Liver (tissue), 9 donors: Measurements from ENCODE around the gene DENND4A. TPM values are rescaled to one million over a fixed set of nuclear protein-coding genes. Genes with fewer than 3 reads are reported as not detected.

Source experiments
- DNase-seq: peaks from one replicate; pipeline ENCODE4 v3.0.0-alpha.2; 2017; ENCODE audit warnings: low spot score
- H3K27ac ChIP-seq, 2 donors: one replicate each; pipeline ENCODE4 v1.7.0; 2013; ENCODE audit warnings: inconsistent platforms in 2 of 2, low read length in 2 of 2, control low read depth in 1 of 2, low read depth in 1 of 2, mild to moderate bottlenecking in 1 of 2
- H3K27me3 ChIP-seq, 4 donors: one replicate each; pipeline versions ENCODE4 v1.6.1 to v1.7.0; 2013; ENCODE audit warnings: low read length in 3 of 4, inconsistent platforms in 1 of 4, mild to moderate bottlenecking in 1 of 4, moderate library complexity in 1 of 4; ENCODE audit not compliant: control insufficient read depth in 4 of 4, insufficient read depth in 4 of 4
- H3K36me3 ChIP-seq, 4 donors: one replicate each; pipeline versions ENCODE4 v1.6.1 to v1.7.0; 2013; ENCODE audit warnings: low read length in 3 of 4, mild to moderate bottlenecking in 3 of 4, low read depth in 1 of 4, moderate library complexity in 1 of 4; ENCODE audit not compliant: control insufficient read depth in 4 of 4, insufficient read depth in 3 of 4
- H3K4me1 ChIP-seq, 4 donors: one replicate each; pipeline versions ENCODE4 v1.6.1 to v1.7.0; 2013; ENCODE audit warnings: low read length in 3 of 4, mild to moderate bottlenecking in 3 of 4, moderate library complexity in 1 of 4; ENCODE audit not compliant: control insufficient read depth in 4 of 4, insufficient read depth in 4 of 4
- H3K4me3 ChIP-seq, 3 donors: one replicate each; pipeline versions ENCODE4 v1.6.1 to v1.7.0; 2013; ENCODE audit warnings: low read length in 3 of 3, control low read depth in 1 of 3, low read depth in 1 of 3, mild to moderate bottlenecking in 1 of 3
- H3K9ac ChIP-seq, 2 donors: one replicate each; pipeline ENCODE4 v1.7.0; 2013; ENCODE audit warnings: low read length in 2 of 2, mild to moderate bottlenecking in 2 of 2, moderate library complexity in 2 of 2, control low read depth in 1 of 2, low read depth in 1 of 2
- H3K9me3 ChIP-seq, 4 donors: one replicate each; pipeline versions ENCODE4 v1.6.1 to v1.7.0; 2013; ENCODE audit warnings: low read length in 3 of 4; ENCODE audit not compliant: control insufficient read depth in 4 of 4
- ATF3 ChIP-seq: IDR thresholded peaks from 2 replicates; pipeline ENCODE4 v1.6.1; 2016; ENCODE audit warnings: antibody characterized with exemption
- CTCF ChIP-seq: fragments of 150-350 bp; IDR thresholded peaks from 2 replicates; pipeline ENCODE4 v1.5.1; 2017; ENCODE audit warnings: improper control_type of control experiment, low read depth, low read length; ENCODE audit not compliant: missing input control
- EGR1 ChIP-seq, 2 donors: IDR thresholded peaks; 2 replicates each; pipeline ENCODE4 v1.6.1; 2016 to 2018; ENCODE audit warnings: antibody characterized with exemption in 2 of 2, low read depth in 2 of 2
- FOXA1 ChIP-seq: IDR thresholded peaks from 2 replicates; pipeline ENCODE4 v1.6.1; 2016; ENCODE audit warnings: antibody characterized with exemption
- FOXA2 ChIP-seq: IDR thresholded peaks from 2 replicates; pipeline ENCODE4 v1.6.1; 2016; ENCODE audit warnings: antibody characterized with exemption
- GABPA ChIP-seq, 2 donors: IDR thresholded peaks in 1 of 2; conservative IDR thresholded peaks in 1 of 2; 2 replicates each; pipeline ENCODE4 v1.6.1; 2016; ENCODE audit warnings: antibody characterized with exemption in 2 of 2, mild to moderate bottlenecking in 1 of 2, moderate library complexity in 1 of 2
- HNF4A ChIP-seq, 2 donors: conservative IDR thresholded peaks; 2 replicates each; pipeline ENCODE4 v1.6.1; 2016; ENCODE audit warnings: antibody characterized with exemption in 2 of 2, mild to moderate bottlenecking in 2 of 2
- HNF4G ChIP-seq: IDR thresholded peaks from 2 replicates; pipeline ENCODE4 v1.6.1; 2016; ENCODE audit warnings: antibody characterized with exemption
- JUND ChIP-seq, 2 donors: IDR thresholded peaks; 2 replicates each; pipeline ENCODE4 v1.6.1; 2016; ENCODE audit warnings: antibody characterized with exemption in 2 of 2
- MAX ChIP-seq: IDR thresholded peaks from 2 replicates; pipeline ENCODE4 v1.6.1; 2016; ENCODE audit warnings: antibody characterized with exemption
- NR2F2 ChIP-seq: IDR thresholded peaks from 2 replicates; pipeline ENCODE4 v1.6.1; 2016; ENCODE audit warnings: antibody characterized with exemption
- RAD21 ChIP-seq, 2 donors: IDR thresholded peaks; 2 replicates each; pipeline ENCODE4 v1.6.1; 2016; ENCODE audit warnings: antibody characterized with exemption in 2 of 2, mild to moderate bottlenecking in 2 of 2
- REST ChIP-seq: IDR thresholded peaks from 2 replicates; pipeline ENCODE4 v1.6.1; 2016; ENCODE audit warnings: antibody characterized with exemption, mild to moderate bottlenecking
- RXRA ChIP-seq, 2 donors: IDR thresholded peaks; 2 replicates each; pipeline ENCODE4 v1.6.1; 2017 to 2018; ENCODE audit warnings: antibody characterized with exemption in 2 of 2, mild to moderate bottlenecking in 1 of 2
- SP1 ChIP-seq: IDR thresholded peaks from 2 replicates; pipeline ENCODE4 v1.6.1; 2018; ENCODE audit warnings: antibody characterized with exemption, mild to moderate bottlenecking
- TAF1 ChIP-seq: conservative IDR thresholded peaks from 2 replicates; pipeline ENCODE4 v1.6.1; 2016; ENCODE audit warnings: antibody characterized with exemption, mild to moderate bottlenecking
- YY1 ChIP-seq: IDR thresholded peaks from 2 replicates; pipeline ENCODE4 v1.6.1; 2016; ENCODE audit warnings: antibody characterized with exemption, mild to moderate bottlenecking
- ZBTB33 ChIP-seq: IDR thresholded peaks from 2 replicates; pipeline ENCODE4 v1.6.1; 2016; ENCODE audit warnings: antibody characterized with exemption
- WGBS: extraction: QIAGEN DNeasy Blood & Tissue Kit; methylation state at CpG from one replicate; pipeline ENCODE4 v1.1.7; 2013; 5-methylcytosine and 5-hydroxymethylcytosine counted together
- polyA plus RNA-seq, 2 donors: library from polyadenylated mRNA; stranded (reverse) in 1 of 2; unstranded in 1 of 2; fragments of 200-250 nt in 1 of 2; fragments of >200 nt in 1 of 2; fragmentation: Nextera tagmentation in 1 of 2; extraction: Ambion mirVana in 1 of 2; gene quantifications; one replicate each; pipeline versions ENCODE4 v1.2.1 to v1.2.3, GENCODE V29; 2013 to 2015
- total RNA-seq, 2 donors: library from RNA; depleted of rRNA; stranded (reverse); fragments of >200 nt; gene quantifications; one replicate each; pipeline ENCODE4 v1.2.3, GENCODE V29; 2014
- donor health status: healthy.
- donor health status: healthy.
- donor health status: healthy.
- donor health status: healthy.
- donor health status: healthy.

DENND4A gene
- total and polyA plus RNA-seq, 4 donors: 5.2 to 75.5 (median 23.9) TPM

GRCh38 chr15:65663521-65663920 lies 128.6 kb downstream of the DENND4A start:
- WGBS: 95% methylated on average over 3 of the region's 3 CpGs
- DNase-seq: no peak
- no peak overlapping the region for H3K9ac ChIP-seq
- H3K4me1 ChIP-seq: no peaks in the 10 kb centered on the region
- H3K27ac ChIP-seq: no peak overlapping the region
- H3K4me3 ChIP-seq: no peak overlapping the region
- H3K36me3 ChIP-seq: peaks cover 10 to 55% (median 44%) of the 10 kb centered on the region in 4 donors
- no peaks in the 10 kb centered on the region for H3K27me3 ChIP-seq
- TF ChIP-seq HNF4A (conservative IDR thresholded peaks at IDR 0.05) (no peak), ZBTB33 (no peak), YY1 (no peak), RXRA (IDR thresholded peaks at IDR 0.05) (no peak), EGR1 (IDR thresholded peaks at IDR 0.05; ENCODE audit: low read depth in 2 of 2) (no peak), TAF1 (no peak), GABPA (IDR thresholded peaks at IDR 0.05 in 1 of 2, conservative IDR thresholded peaks at IDR 0.05 in 1 of 2) (no peak), RAD21 (IDR thresholded peaks at IDR 0.05) (no peak), HNF4G (no peak), CTCF (no peak), REST (no peak), SP1 (no peak), FOXA2 (no peak), ATF3 (no peak), MAX (no peak), FOXA1 (no peak), JUND (IDR thresholded peaks at IDR 0.05) (no peak), NR2F2 (no peak)
- no peaks in the 10 kb centered on the region for H3K9me3 ChIP-seq
